ENCODE data around the gene WASHC3.

WASHC3 gene

DNA sequence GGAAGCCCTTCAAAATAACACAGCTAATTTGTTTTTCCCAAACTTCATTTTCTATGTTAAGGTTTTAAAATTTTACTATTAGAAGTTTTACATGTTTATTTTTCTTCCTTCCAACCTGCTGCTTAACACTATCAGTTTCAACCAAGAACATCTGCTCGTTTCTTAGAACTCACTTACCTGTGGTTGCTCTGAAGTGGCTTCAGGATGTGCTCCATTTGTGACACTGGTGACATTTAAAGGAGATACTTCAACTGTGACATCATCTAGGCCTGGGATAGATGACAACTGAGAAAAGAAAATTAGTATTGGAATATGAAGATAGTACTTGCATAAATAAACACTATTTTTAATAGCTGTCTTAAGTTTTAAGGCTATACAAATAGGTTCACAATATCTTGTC lies 17.9 kb downstream of the WASHC3 start:
- no peaks in the 10 kb centered on the region for H3K4me1 ChIP-seq (ENCODE audit: insufficient read depth, insufficient read length)
- H3K36me3 ChIP-seq (ENCODE audit: insufficient read depth, insufficient read length, low read length): peaks cover 14% of the 10 kb centered on the region
- DNase-seq (ENCODE audit: low read depth, low spot score): no peak
- H3K9ac ChIP-seq (ENCODE audit: insufficient read length, low read depth): no peak overlapping the region
- H3K27me3 ChIP-seq (ENCODE audit: insufficient read depth, insufficient read length): no peaks in the 10 kb centered on the region
- H3K9me3 ChIP-seq (ENCODE audit: insufficient read depth, low read length): no peaks in the 10 kb centered on the region
- TF ChIP-seq YY1 (IDR thresholded peaks at IDR 0.05; ENCODE audit: insufficient read depth, insufficient read length) (no peak), ZNF274 (IDR thresholded peaks at IDR 0.05; ENCODE audit: low read depth, low read length) (no peak), SUZ12 (IDR thresholded peaks at IDR 0.05; ENCODE audit: extremely low read depth, insufficient read depth, insufficient read length) (no peak)
- no peak overlapping the region for H3K4me3 ChIP-seq (ENCODE audit: insufficient read length, low read depth)

GRCh38 chr12:102033991-102034745 lies 27.6 kb downstream of the WASHC3 start:
- H3K9me3 ChIP-seq (ENCODE audit: insufficient read depth, low read length): no peaks in the 10 kb centered on the region
- no peaks in the 10 kb centered on the region for H3K27me3 ChIP-seq (ENCODE audit: insufficient read depth, insufficient read length)
- no peak overlapping the region for H3K4me3 ChIP-seq (ENCODE audit: insufficient read length, low read depth)
- DNase-seq (ENCODE audit: low read depth, low spot score): no peak
- no peaks in the 10 kb centered on the region for H3K4me1 ChIP-seq (ENCODE audit: insufficient read depth, insufficient read length)
- no peak overlapping the region for H3K9ac ChIP-seq (ENCODE audit: insufficient read length, low read depth)
- TF ChIP-seq ZNF274 (IDR thresholded peaks at IDR 0.05; ENCODE audit: low read depth, low read length) (no peak), YY1 (IDR thresholded peaks at IDR 0.05; ENCODE audit: insufficient read depth, insufficient read length) (no peak), SUZ12 (IDR thresholded peaks at IDR 0.05; ENCODE audit: extremely low read depth, insufficient read depth, insufficient read length) (no peak)
- H3K36me3 ChIP-seq (ENCODE audit: insufficient read depth, insufficient read length, low read length): peaks cover 7% of the 10 kb centered on the region

GRCh38 chr12:102031852-102032251 lies 29.9 kb downstream of the WASHC3 start:
- Histone ChIP-seq H3K27me3 (ENCODE audit: insufficient read depth, insufficient read length) (no peaks in the 10 kb centered on the region), H3K4me3 (ENCODE audit: insufficient read length, low read depth) (no peak overlapping the region), H3K9me3 (ENCODE audit: insufficient read depth, low read length) (no peaks in the 10 kb centered on the region), H3K36me3 (ENCODE audit: insufficient read depth, insufficient read length, low read length) (peaks cover 4% of the 10 kb centered on the region), H3K9ac (ENCODE audit: insufficient read length, low read depth) (no peak overlapping the region), H3K4me1 (ENCODE audit: insufficient read depth, insufficient read length) (no peaks in the 10 kb centered on the region)
- DNase-seq (ENCODE audit: low read depth, low spot score): no peak
- no peak for TF ChIP-seq SUZ12 (IDR thresholded peaks at IDR 0.05; ENCODE audit: extremely low read depth, insufficient read depth, insufficient read length)
- TF ChIP-seq YY1 (IDR thresholded peaks at IDR 0.05; ENCODE audit: insufficient read depth, insufficient read length): no peak
- no peak for TF ChIP-seq ZNF274 (IDR thresholded peaks at IDR 0.05; ENCODE audit: low read depth, low read length)

GRCh38 chr12:102029141-102029540 lies 32.6 kb downstream of the WASHC3 start:
- DNase-seq (ENCODE audit: low read depth, low spot score): no peak
- no peaks in the 10 kb centered on the region for H3K9me3 ChIP-seq (ENCODE audit: insufficient read depth, low read length)
- H3K4me3 ChIP-seq (ENCODE audit: insufficient read length, low read depth): no peak overlapping the region
- no peaks in the 10 kb centered on the region for H3K36me3 ChIP-seq (ENCODE audit: insufficient read depth, insufficient read length, low read length)
- H3K27me3 ChIP-seq (ENCODE audit: insufficient read depth, insufficient read length): no peaks in the 10 kb centered on the region
- no peak overlapping the region for H3K9ac ChIP-seq (ENCODE audit: insufficient read length, low read depth)
- no peaks in the 10 kb centered on the region for H3K4me1 ChIP-seq (ENCODE audit: insufficient read depth, insufficient read length)
- TF ChIP-seq YY1 (IDR thresholded peaks at IDR 0.05; ENCODE audit: insufficient read depth, insufficient read length) (no peak), SUZ12 (IDR thresholded peaks at IDR 0.05; ENCODE audit: extremely low read depth, insufficient read depth, insufficient read length) (no peak), ZNF274 (IDR thresholded peaks at IDR 0.05; ENCODE audit: low read depth, low read length) (no peak)

GRCh38 chr12:102026728-102027127 lies 35.1 kb downstream of the WASHC3 start:
- DNase-seq (ENCODE audit: low read depth, low spot score): no peak
- H3K9me3 ChIP-seq (ENCODE audit: insufficient read depth, low read length): no peaks in the 10 kb centered on the region
- no peak overlapping the region for H3K4me3 ChIP-seq (ENCODE audit: insufficient read length, low read depth)
- no peaks in the 10 kb centered on the region for H3K27me3 ChIP-seq (ENCODE audit: insufficient read depth, insufficient read length)
- H3K36me3 ChIP-seq (ENCODE audit: insufficient read depth, insufficient read length, low read length): no peaks in the 10 kb centered on the region
- H3K9ac ChIP-seq (ENCODE audit: insufficient read length, low read depth): no peak overlapping the region
- no peaks in the 10 kb centered on the region for H3K4me1 ChIP-seq (ENCODE audit: insufficient read depth, insufficient read length)
- no peak for TF ChIP-seq SUZ12 (IDR thresholded peaks at IDR 0.05; ENCODE audit: extremely low read depth, insufficient read depth, insufficient read length)
- TF ChIP-seq ZNF274 (IDR thresholded peaks at IDR 0.05; ENCODE audit: low read depth, low read length): no peak
- no peak for TF ChIP-seq YY1 (IDR thresholded peaks at IDR 0.05; ENCODE audit: insufficient read depth, insufficient read length)

DNA sequence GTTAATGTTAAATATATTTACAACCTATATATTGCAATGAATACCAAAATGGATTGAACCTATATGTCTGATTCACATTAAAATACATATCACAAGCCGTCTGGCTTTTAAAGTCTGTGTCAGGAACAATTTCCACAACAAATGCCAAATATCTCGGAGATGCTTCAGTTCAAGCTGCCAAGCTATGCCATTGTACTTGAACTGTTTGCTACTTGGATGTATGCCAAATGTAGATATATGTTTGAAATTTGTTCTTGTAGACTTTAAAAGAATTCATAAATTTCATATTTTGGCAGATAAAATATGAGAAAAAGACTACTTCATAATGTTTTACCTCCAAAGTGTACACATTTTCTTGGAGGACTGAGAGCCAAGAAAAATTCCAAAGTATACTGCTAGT lies 37.0 kb downstream of the WASHC3 start:
- H3K27me3 ChIP-seq (ENCODE audit: insufficient read depth, insufficient read length): no peaks in the 10 kb centered on the region
- TF ChIP-seq YY1 (IDR thresholded peaks at IDR 0.05; ENCODE audit: insufficient read depth, insufficient read length): no peak
- no peak for TF ChIP-seq ZNF274 (IDR thresholded peaks at IDR 0.05; ENCODE audit: low read depth, low read length)
- TF ChIP-seq SUZ12 (IDR thresholded peaks at IDR 0.05; ENCODE audit: extremely low read depth, insufficient read depth, insufficient read length): no peak
- no peaks in the 10 kb centered on the region for H3K4me1 ChIP-seq (ENCODE audit: insufficient read depth, insufficient read length)
- no peak overlapping the region for H3K9ac ChIP-seq (ENCODE audit: insufficient read length, low read depth)
- H3K36me3 ChIP-seq (ENCODE audit: insufficient read depth, insufficient read length, low read length): no peaks in the 10 kb centered on the region
- no peaks in the 10 kb centered on the region for H3K9me3 ChIP-seq (ENCODE audit: insufficient read depth, low read length)
- no peak overlapping the region for H3K4me3 ChIP-seq (ENCODE audit: insufficient read length, low read depth)
- DNase-seq (ENCODE audit: low read depth, low spot score): no peak

DNA sequence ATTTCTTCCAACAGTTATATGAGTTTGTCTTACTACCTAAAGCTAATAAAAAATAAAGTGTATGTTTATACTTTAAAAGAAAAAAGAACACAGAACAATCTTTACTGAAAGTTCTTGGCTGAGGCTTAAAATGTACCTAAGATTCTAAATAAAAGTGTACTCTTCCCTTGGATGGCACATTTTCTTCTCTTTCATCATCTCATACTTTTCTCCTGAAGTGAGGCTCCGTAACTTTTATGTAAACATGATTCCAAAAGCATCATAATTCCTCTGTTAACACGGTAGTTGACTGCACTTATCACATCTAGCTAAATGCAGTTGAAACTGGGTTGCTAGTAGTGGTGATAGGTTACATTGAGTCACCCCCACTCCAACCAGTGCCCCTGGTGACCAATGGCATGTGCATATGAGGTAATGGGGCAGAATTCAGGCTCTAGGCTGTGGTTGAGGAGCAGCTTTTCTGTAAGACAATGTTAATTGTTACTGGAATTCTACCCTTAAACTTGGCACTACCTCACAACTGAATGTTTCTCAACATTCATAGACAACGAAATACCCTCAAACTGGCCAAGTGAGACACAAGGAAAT lies 38.4 kb downstream of the WASHC3 start:
- H3K4me3 ChIP-seq (ENCODE audit: insufficient read length, low read depth): no peak overlapping the region
- H3K9ac ChIP-seq (ENCODE audit: insufficient read length, low read depth): no peak overlapping the region
- TF ChIP-seq YY1 (IDR thresholded peaks at IDR 0.05; ENCODE audit: insufficient read depth, insufficient read length): no peak
- no peak for TF ChIP-seq ZNF274 (IDR thresholded peaks at IDR 0.05; ENCODE audit: low read depth, low read length)
- no peak for TF ChIP-seq SUZ12 (IDR thresholded peaks at IDR 0.05; ENCODE audit: extremely low read depth, insufficient read depth, insufficient read length)
- H3K4me1 ChIP-seq (ENCODE audit: insufficient read depth, insufficient read length): no peaks in the 10 kb centered on the region
- no peaks in the 10 kb centered on the region for H3K27me3 ChIP-seq (ENCODE audit: insufficient read depth, insufficient read length)
- H3K36me3 ChIP-seq (ENCODE audit: insufficient read depth, insufficient read length, low read length): no peaks in the 10 kb centered on the region
- no peaks in the 10 kb centered on the region for H3K9me3 ChIP-seq (ENCODE audit: insufficient read depth, low read length)
- DNase-seq (ENCODE audit: low read depth, low spot score): no peak
